ENCODE data around the gene BLVRB.

The BLVRB gene

DNA sequence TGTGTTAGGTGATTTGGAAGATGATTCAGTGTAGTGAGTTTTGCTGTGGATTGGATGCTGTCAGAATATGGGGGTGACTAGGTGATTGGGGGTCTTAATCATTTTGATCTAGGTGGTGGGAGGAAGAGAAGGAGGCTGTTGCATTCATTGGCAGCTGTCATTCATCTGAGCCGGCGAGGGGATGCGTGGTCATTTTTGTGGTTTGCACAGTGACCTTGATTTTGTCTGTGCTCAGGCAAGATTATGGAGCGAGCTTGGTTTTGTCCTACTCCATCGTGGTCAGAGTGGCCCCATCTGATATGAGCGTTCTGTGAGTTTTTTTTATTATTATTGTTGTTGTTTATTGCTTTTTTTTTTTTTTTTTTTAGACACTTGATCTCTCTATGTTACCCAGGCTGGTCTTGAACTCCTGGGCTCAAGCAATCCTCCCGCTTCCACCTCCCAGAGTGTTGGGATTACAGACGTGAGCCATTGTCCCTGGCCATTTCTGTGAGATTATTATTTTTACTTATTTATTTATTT is 43.3 kb upstream of the BLVRB start:
- DNase-seq (ENCODE audit: low read depth in 1 of 2, low spot score in 1 of 2), result no peak
- Histone ChIP-seq H3K27me3 (ENCODE audit: insufficient read depth, poor library complexity, severe bottlenecking) (peaks cover 19% of the 10 kb centered on the region), H3K27ac (replicated peaks) (no peak overlapping the region), H3K4me3 (replicated peaks; ENCODE audit: insufficient read depth, low read length) (no peak overlapping the region)
- no peak for TF ChIP-seq CTCF (IDR thresholded peaks at IDR 0.05; ENCODE audit: insufficient read depth, low read length)
- no peak for TF ChIP-seq GABPA (IDR thresholded peaks at IDR 0.05; ENCODE audit: low read depth)
- no peak for TF ChIP-seq POLR2AphosphoS5 (IDR thresholded peaks at IDR 0.05; ENCODE audit: low read depth)
- TF ChIP-seq, protein P1, sequence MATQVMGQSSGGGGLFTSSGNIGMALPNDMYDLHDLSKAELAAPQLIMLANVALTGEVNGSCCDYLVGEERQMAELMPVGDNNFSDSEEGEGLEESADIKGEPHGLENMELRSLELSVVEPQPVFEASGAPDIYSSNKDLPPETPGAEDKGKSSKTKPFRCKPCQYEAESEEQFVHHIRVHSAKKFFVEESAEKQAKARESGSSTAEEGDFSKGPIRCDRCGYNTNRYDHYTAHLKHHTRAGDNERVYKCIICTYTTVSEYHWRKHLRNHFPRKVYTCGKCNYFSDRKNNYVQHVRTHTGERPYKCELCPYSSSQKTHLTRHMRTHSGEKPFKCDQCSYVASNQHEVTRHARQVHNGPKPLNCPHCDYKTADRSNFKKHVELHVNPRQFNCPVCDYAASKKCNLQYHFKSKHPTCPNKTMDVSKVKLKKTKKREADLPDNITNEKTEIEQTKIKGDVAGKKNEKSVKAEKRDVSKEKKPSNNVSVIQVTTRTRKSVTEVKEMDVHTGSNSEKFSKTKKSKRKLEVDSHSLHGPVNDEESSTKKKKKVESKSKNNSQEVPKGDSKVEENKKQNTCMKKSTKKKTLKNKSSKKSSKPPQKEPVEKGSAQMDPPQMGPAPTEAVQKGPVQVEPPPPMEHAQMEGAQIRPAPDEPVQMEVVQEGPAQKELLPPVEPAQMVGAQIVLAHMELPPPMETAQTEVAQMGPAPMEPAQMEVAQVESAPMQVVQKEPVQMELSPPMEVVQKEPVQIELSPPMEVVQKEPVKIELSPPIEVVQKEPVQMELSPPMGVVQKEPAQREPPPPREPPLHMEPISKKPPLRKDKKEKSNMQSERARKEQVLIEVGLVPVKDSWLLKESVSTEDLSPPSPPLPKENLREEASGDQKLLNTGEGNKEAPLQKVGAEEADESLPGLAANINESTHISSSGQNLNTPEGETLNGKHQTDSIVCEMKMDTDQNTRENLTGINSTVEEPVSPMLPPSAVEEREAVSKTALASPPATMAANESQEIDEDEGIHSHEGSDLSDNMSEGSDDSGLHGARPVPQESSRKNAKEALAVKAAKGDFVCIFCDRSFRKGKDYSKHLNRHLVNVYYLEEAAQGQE (IDR thresholded peaks at IDR 0.05; ENCODE audit: insufficient replicate concordance, low read depth), result no peak
- no peak for TF ChIP-seq SPI1 (IDR thresholded peaks at IDR 0.05; ENCODE audit: borderline replicate concordance, low read depth)

- TF ChIP-seq, protein P1 (IDR thresholded peaks at IDR 0.05; ENCODE audit: insufficient replicate concordance, low read depth), result no peak
- H3K4me3 ChIP-seq (replicated peaks; ENCODE audit: insufficient read depth, low read length), result no peak overlapping the region
- DNase-seq (ENCODE audit: low read depth in 1 of 2, low spot score in 1 of 2), result no peak
- H3K27ac ChIP-seq (replicated peaks), result no peak overlapping the region
- H3K27me3 ChIP-seq (ENCODE audit: insufficient read depth, poor library complexity, severe bottlenecking), result peaks cover 12% of the 10 kb centered on the region
These were observed 42.3 kb upstream of the BLVRB start for GRCh38 chr19:40507892-40508291.

- Histone ChIP-seq H3K27me3 (ENCODE audit: insufficient read depth, poor library complexity, severe bottlenecking) (peaks cover 2% of the 10 kb centered on the region), H3K27ac (replicated peaks) (no peak overlapping the region), H3K4me3 (replicated peaks; ENCODE audit: insufficient read depth, low read length) (no peak overlapping the region)
- TF ChIP-seq GABPA (IDR thresholded peaks at IDR 0.05; ENCODE audit: low read depth), result no peak
- TF ChIP-seq POLR2AphosphoS5 (IDR thresholded peaks at IDR 0.05; ENCODE audit: low read depth), result no peak
- TF ChIP-seq SPI1 (IDR thresholded peaks at IDR 0.05; ENCODE audit: borderline replicate concordance, low read depth), result no peak
- TF ChIP-seq, protein P1 (IDR thresholded peaks at IDR 0.05; ENCODE audit: insufficient replicate concordance, low read depth), result no peak
- no peak for TF ChIP-seq CTCF (IDR thresholded peaks at IDR 0.05; ENCODE audit: insufficient read depth, low read length)
- no peak for DNase-seq (ENCODE audit: low read depth in 1 of 2, low spot score in 1 of 2)
These were observed 40.6 kb upstream of the BLVRB start for GRCh38 chr19:40506099-40506498.

DNA sequence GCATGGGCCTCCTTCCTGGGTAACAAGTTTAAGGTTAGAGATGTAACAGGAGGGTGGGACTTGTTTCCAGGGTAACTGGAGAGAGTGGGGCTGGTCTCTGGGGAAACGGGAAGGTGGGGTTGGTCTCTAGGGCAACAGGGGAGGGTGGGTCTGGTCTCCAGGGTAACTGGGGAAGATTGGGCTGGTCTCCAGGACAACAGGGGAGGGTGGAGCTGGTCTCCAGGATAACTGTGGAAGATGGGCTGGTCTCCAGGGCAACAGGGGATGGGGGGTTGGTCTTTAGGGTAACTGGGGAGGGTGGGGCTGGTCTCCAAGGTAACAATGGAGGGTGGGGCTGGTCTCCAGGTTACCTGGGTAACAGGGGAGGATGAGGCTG is 37.8 kb upstream of the BLVRB start:
- TF ChIP-seq GABPA (IDR thresholded peaks at IDR 0.05; ENCODE audit: low read depth), result no peak
- TF ChIP-seq CTCF (IDR thresholded peaks at IDR 0.05; ENCODE audit: insufficient read depth, low read length), result no peak
- TF ChIP-seq POLR2AphosphoS5 (IDR thresholded peaks at IDR 0.05; ENCODE audit: low read depth), result no peak
- TF ChIP-seq SPI1 (IDR thresholded peaks at IDR 0.05; ENCODE audit: borderline replicate concordance, low read depth), result no peak
- TF ChIP-seq, protein P1 (IDR thresholded peaks at IDR 0.05; ENCODE audit: insufficient replicate concordance, low read depth), result no peak
- no peak overlapping the region for H3K27ac ChIP-seq (replicated peaks)
- H3K27me3 ChIP-seq (ENCODE audit: insufficient read depth, poor library complexity, severe bottlenecking), result peaks cover 2% of the 10 kb centered on the region
- no peak for DNase-seq (ENCODE audit: low read depth in 1 of 2, low spot score in 1 of 2)
- H3K4me3 ChIP-seq (replicated peaks; ENCODE audit: insufficient read depth, low read length), result no peak overlapping the region
